Effector CD8-positive, alpha-beta T cell (primary cell): ENCODE measurements around the gene ZNF646.
A peak's percentile ranks its signal among the peaks of the same experiment; 100 is the strongest.
"Not testable (repeated sequence)": the region's sequence is repeated elsewhere in the genome, so short reads cannot be mapped to it uniquely, and the experiment has no call there.

Source experiments
- DNase-seq: peaks from one replicate; lab custom pipeline; 2025; lab: John Stamatoyannopoulos, UW

Gene ZNF646

DNA sequence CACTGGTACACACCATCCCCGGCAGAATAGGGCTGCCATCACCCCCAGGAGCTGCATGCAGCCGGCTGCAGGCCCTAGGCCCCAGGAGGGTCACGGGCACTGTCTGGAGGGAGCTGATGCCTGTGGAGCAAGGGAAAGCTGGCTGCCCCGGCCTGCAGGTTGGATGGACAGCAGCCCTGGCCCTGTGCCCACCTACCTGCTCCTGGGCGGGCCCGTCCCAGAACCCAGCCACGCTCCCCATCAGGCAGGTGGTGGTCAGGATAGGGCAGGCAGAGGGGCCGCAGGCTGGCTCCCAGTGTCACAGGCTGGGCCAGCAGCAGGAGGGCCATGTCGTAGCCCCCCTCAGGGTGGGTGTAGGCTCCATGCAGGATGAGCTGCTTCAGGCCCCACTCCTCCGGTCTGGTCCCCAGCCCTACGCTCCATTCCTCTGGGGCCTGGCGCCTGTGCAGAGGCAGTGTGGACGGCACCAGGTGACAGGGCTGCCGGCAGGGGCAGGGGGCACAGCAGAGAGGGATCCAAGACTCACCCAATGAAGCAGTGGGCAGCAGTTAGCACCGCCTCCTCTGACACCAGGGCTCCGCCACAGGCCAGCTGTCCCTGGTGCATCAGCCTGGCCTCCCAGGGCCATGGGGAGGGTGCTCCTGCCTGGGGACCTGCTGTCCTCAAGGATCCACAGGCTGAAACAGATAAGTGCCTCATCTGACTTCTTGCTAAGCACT, 10.5 kb downstream of the ZNF646 start:
- no peak for DNase-seq

DNA sequence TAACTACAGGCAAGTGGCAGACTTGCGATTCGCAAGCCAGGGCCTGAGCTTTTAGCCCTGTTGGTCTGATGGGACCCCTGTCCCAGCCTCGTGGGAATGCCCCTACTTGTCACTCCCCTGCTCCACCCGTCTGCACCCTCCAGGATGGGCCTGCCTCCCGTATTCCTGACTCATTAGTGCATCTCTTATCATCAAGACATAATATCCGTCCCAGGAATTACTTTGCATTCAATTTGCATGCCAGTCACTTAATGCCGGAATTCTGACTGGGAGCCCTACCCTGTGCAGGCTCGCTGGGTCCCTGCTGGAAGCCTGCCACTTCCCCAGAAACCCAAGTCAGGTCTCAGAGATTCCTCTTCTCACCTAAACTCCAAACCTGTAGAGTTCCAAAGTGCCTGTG, 11.2 kb downstream of the ZNF646 start:
- DNase-seq = no peak

DNA sequence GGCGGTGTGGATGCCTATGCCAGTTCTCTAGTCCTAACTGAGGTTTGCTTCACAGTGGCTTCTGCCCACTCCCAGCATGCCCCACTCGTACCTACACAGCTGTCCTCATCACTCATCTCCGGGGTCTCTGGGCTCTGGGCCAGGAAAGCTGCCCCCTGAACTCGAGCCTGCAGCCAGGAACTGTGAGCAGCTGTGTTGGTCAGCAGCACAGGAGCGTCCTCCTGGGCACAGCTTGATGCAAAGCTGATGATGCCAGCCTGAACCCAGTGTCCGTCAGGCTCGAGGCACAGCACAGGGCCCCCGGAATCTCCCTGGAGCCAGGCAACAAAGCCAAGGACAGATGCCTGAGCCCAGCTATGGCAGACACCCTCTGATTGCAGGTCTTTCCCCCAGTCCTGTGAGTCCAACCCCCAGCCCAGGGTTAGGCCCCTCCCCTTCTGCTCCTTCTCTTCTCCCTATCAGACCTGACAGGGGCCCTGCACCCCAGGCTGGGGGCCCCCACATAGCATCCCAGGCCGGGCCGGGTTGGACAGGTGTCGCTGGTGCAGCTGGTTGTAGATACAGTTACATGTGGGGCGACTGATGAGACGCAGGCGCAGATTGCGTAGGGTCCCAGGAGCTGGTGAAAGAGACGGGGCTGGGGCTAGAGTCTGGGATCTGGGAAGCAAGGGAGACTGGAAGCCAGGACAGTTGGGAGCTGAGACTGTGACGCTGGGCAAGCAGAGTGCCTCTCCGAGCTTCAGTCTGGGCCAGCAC, 11.8 kb downstream of the ZNF646 start:
- DNase-seq = no peak

DNA sequence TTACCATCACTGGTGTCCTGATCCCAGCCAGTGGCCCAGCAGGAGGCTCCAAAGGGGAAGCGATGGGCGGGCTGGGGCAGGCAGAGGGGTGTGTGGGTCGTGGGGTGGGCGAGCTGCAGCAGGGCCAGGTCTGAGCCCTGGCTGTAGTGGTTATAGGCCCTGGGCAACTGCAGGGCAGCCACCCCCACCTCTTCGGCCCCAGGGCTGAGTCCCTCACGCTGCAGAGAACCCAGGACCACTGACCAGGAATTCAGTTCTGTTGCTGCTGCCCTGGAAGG, 12.3 kb downstream of the ZNF646 start:
- no peak for DNase-seq

DNA sequence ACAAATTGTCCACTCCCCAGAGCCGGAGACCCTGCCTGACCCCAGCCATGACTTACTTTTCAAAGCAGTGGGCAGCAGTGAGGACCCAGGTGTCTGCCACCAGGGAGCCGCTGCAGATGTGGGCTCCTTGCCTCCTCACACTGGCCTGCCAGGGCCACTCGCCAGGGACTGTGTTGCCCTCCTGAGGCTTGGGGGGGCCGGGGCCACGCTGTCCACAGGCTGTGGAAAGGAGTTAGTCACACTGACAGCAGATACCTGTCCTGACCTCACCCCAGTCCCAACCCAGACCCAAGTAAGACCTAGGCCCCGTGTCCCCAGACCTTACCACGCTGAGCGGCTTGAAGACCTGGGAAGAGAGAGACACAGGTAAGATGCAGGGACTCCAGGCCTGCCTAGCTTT, 13.3 kb downstream of the ZNF646 start:
- no peak for DNase-seq

DNA sequence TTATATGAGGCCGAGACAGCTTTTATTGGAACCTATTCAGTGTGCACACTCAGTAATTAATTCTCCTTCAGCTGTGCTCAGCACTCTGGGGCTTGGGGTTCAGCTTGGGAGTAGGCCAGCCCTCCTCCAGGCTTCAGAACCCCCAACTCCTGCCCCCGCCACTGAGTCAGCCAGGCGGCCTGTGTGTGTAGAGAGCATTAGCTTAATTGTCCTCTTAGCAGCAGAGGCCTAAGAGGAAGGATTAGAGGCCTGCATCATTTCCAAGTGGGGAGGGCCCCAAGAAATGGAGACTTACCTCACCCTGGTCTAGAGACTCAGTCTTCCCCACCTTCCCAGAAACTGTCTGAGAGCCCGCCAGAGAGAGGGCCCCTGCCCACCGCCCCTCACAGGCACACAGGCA, 13.7 kb downstream of the ZNF646 start:
- no peak for DNase-seq

DNA sequence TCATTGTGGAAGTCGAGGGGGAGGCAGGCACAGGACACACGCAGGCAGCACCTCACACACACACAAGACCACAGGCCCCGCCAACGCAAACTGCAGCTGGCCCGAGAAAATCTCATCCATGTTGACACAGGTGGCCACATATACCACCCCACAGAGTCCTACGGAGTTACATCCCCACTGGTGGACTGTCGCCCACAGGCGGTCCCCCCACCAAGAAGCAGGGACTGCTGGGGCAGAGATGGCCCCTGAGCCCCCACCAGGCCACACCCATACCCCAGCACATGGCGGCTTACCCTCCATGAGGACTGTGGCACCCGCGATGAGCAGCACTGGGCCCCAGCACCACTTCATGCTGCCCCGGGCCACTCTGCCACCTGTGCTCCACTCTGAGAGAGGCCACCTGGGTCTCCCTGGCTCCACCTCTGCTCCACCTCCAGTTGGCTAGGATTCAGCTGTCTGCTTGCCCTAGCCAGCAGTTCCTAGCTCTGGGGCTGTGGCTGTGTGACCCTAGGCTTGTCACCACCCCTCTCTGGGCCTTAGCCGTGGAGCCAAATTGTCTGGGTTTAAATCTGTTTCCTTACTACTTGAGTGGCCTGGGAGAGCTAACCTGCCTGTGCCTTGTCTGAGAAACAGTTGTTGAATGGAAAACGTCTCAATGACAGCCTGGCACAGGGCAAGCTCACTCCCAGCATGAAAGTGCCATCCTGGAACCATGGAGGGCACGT, 14.4 kb downstream of the ZNF646 start, which contains the start of gene PRSS53:
TSS of gene PRSS53 (minus strand) at position 485 of the 725 bp plus-strand sequence. CDS start at position 351, 134 bp downstream.
- no peak for DNase-seq

DNA sequence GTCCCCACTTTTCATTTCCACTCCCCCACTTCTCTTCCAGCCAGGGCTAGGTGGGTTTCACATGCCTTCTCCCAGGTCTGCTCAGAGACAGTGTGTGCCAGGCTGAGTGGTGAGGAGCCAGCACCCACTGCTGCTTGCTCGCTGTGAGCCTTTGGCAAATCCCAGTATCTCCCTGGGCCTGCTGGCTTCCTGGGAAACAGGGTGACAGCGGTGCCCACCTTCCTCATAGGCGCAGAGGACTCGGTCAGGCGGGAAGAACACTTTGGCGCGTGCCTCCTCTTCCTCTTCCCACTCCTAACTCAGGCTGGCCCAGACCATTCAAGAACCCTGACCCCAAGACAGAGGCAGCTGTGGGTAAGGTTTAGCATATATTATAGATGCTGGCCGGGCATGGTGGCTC, 15.0 kb downstream of the ZNF646 start:
- no peak for DNase-seq

DNA sequence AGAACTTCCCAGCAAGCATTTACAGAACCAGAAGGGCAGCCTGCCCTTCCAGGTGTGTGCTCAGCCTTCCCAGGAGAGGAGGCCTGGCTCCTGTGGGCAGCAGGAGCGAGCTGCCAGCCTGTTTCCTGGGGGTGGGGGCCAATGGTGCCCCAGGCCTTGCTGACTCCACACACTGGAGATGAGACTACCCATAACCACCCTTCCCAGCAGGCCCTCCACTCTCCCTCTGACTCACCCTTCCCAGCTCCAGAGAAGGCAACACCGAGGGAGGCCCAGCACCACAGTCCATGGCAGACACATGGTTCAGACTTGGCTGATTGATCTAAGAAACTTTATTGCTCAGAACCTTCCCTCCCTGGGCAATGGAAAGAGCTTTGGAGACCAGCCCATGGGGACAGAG, 16.3 kb downstream of the ZNF646 start:
- DNase-seq = no peak

DNA sequence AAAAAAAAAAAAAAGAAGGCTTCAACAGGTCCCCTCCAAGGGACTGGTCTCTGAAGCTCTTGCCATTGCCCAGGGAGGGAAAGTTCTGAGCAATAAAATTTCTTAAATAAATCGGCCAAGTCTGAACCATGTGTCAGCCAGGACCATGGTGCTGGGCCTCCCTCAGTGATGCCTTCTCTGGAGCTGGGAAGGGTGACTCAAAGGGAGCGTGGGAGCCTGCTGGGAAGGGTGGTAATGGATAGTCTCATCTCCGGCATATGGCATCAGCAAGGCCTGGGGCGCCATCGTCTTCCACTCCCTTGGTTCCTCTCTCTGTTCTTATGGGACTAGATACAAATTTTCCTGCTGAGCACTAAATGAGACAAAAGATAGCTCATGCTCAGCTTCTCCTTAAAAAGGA, 18.1 kb downstream of the ZNF646 start:
- DNase-seq = no peak

DNA sequence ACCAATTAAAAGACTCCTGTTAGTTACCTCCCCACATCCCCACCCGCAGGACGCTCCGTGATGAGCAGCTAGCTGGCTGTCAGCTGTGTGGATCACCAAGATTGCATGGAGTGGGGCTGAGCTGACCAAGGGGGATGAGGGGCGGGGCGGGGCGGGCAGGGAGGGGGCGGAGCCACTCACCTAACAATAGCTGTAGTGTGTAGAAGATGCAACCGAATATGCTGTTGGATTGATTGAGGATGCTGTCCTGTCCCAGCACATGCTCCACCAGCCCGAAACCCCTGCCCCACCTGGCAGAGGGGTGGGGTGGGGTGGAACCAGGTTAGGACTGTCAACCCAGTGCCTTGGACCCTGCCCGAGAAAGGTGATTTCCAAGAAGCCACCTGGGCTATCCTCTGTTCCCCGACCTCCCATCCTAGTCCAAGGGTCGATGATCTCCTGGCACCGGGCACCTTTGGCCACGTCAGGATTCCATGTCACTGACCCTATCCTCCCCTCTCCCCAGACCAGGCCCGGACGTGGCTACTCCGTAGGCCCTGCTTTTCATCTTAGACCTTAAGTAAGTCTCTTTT, 19.0 kb downstream of the ZNF646 start:
- DNase-seq = no peak

DNA sequence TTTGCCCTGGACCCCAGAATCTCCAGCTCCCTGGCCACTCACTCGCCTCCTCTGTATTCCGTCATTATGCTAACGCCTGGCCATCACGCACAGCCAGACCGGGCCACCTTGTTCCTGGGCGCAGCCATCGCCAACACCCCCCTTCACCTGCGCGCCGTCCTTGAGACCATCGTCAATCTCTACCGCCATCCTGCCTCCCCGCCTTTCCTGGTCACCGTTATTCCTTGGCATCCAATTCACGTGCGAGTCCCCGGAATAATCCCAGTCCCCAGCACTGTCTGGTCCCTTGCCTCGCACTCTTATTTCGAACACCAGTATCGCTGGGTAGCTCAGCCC, 19.8 kb downstream of the ZNF646 start:
- DNase-seq = no peak

DNA sequence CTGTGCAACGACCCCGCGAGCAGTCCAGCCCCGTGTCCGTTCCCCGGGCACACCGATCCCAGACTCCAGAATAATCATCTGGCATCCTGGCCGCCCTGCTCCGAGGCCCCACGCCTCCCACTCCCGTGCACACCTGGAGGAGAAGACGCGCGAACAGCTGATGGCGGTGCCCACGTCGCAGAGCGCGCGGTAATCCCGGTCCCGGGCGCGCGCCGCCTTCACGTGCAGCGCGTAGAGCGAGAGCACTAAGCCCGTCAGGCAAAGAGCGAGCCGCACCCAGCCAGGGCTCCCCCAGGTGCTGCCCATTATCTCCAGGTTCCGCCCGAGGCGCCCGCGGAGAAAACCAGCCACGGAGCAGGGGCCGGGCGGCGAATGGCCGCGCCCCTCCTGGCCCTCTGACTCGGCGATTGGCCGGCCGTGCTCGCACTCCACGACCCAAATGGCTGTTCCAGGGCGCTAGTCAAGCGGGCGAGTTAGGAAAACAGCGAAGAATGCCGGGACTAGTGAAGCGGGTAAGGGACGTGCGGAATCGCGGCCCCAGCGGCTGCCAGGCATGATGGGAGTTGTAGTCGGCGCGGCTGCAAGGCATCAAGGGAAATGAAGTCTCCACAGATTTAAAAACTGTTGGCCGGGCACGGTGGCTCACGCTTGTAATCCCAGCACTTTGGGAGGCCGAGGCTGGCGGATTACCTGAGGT, 20.4 kb downstream of the ZNF646 start, which contains the start of gene VKORC1:
TSS of gene VKORC1 (minus strand) at position 374 of the 697 bp plus-strand sequence. CDS start at position 306, 68 bp downstream.
- DNase-seq = peak; percentile 79

DNA sequence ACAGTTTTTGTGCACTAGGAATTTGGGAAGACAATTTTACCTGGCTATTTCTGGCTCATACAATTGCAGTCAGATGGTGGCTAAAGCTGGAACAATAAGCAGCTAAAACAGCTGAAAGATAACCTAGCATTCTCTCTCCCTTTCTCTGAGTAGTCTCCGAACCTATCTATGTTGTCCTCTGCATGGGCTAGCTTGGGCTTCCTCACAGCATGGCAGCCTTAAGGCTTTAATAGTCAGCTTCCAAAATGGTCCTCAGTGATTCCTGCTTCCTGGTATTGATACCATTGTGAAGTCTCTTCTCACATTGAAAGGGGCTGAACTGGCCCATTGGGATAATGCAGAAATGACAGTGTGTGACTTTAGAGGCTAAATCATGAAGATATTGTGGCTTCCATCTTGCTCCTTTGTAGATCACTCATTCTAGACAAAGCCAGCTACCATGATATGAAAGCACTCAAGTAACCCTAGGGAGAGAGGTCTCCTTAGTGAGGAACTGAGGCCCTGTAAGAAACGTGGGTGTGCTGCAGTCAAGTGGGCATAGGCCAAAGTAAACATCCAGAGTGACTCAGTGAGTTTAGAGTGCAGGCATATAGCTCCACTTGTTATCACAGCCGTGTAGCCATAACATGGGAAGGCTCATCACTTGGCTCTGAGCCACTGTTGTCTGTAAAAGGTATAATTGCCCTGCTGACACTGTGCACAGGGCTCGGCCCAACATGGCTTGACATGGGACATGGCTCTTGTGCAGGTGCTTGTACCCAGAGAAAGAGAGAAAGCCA, 25.8 kb downstream of the ZNF646 start:
- DNase-seq = no peak

DNA sequence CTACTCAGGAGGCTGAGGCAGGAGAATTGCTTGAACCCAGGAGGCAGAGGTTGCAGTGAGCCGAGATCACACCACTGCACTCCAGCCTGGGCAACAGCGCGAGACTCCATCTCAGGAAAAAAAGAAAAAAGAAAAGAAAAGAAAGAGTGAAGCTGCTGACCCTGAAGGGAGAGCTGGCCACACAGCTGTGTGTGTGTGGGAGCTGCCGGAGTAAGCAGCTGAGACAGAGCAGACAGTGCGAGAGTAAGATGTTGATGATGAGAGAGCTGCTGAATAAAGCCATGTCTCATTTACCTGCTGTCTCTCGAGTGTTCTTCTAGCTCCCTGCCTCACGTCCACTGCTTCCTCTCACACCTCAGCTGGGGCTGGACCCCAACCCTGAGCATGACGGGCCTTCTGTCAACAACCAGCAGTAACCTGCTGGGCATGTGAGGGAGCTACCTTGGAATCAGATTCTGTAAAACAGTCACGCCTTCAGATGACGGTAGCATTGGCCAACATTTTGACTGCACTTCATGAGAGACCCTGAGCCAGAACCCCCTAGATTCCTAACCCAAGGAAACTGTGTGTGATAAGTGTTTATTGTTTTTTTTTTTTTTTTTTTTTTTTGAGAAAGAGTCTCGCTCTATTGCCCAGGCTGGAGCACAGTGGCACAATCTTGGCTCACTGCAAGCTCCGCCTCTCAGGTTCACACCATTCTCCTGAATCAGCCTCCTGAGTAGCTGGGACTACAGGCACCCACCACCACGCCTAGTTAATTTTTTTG, 26.8 kb downstream of the ZNF646 start:
- not testable (repeated sequence) for DNase-seq

DNA sequence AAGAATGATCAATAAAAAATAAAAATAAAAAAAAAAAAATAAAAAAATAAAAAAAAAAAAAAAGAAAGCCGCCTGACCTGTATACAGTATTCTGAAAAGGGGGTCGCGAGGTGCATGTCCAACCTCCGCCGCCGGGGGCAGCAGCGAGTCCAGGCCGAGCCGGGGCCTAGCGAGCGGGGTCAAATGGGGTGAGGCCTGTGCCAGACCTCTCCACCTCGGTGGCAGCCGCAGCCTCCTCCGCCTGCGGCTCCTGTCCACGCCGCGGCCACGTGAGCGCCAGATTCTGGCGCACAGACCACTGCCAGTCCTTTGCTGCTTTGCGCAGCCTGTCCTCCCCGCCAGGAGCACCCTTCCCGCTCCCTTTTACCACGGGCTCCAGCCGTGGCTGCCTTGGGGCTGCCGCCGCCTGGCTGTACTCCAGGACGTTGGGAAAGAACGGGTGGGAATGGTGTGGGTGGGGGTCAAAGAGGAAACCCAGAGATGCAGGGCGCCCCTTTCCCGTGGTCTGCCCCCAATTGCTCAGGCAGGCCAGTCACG, 31.5 kb downstream of the ZNF646 start:
- DNase-seq = peak; percentile 80

DNA sequence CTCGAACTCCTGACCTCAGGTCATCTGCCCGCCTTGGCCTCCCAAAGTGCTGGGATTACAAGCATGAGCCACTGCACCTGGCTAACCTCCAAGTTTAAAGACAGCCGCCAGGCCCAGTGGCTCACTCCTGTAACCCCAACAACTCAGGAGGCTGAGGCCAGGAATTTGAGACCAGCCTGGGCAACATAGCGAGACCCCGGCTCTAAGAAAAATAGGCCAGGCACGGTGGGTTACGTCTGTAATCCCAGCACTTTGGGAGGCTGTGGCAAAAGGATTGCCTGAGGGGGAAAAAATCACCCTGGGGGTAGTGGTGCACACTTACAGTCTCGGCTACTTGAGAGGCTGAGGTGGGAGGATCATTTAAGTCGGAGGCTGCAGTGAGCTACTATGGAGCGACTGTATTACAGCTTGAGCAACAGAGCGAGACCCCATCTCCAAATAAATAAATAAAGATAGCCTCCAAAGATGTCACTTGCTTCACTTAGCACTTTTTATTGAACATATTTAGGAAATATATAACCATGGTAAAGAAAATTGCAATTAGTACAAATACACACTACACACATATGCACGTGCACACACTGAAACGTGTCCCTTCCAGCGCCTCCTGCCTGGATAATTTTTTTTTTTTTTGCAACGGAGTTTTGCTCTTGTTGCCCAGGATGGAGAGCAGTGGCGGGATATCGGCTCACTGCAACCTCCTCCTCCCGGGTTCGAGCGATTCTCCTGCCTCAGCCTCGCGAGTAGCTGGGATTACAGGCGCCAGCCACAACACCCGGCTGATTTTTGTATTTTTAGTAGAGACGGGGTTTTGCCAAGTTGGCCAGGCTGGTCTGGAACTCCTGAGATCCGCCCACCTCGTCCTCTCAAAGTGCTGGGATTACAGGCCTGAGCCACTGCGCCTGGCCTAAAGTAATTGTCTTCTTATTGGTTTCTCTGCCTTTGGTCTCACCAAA, 32.6 kb downstream of the ZNF646 start:
- no peak for DNase-seq

DNA sequence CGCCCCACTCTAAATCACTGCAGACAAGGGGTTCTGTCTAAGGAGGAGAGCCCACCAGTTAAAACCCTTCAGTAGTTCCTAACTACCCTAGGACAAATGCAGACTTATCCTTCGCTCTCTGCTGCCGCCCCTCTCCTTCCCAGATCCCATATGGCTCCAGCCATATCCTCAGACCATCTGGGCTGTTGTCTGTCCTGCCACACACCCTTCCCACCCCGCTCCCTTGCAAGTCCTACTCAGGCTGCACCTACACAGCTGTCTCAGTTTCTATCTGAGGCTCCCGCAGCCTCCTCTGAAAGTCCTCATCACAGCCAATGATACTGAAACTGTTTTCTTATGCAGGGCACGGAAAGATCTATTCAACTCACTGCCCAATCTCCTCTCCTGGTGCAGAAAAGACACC, 33.2 kb downstream of the ZNF646 start:
- DNase-seq = no peak
